ENCODE measurements around the gene PLA2G4E.

DNA sequence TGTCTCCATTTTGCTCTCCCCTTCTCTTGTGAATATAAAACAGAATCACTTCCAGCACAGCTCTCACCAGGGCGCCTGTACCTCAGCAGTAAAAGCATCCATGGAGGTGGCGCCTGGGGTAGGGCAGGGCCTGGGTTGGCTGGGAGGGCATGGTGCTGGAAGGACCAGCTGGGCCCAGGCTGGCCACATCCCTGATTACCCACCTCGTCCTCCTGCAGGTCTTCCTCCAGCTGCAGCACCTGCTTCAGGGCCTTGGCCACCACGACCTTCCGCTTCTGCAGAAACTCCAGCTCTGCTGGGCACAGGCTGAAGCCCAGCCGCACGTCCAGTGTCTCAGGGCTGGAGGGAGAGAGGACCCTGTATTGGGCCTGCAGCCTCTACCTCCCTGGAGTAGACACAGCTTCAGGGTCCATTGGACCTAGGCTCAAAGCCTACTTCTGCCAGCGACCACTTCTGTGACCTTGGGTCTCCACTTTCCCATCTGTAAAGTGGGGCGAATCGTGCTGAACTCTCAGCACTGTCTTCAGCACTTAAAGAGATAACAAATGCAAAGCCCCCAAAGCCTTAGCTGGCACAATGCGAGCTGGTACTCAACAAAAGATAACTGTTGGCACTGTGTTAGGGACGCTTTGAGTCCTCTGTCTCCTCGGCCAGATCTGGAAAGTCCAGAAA, 23.8 kb downstream of the PLA2G4E start:
- TF ChIP-seq, protein P1, sequence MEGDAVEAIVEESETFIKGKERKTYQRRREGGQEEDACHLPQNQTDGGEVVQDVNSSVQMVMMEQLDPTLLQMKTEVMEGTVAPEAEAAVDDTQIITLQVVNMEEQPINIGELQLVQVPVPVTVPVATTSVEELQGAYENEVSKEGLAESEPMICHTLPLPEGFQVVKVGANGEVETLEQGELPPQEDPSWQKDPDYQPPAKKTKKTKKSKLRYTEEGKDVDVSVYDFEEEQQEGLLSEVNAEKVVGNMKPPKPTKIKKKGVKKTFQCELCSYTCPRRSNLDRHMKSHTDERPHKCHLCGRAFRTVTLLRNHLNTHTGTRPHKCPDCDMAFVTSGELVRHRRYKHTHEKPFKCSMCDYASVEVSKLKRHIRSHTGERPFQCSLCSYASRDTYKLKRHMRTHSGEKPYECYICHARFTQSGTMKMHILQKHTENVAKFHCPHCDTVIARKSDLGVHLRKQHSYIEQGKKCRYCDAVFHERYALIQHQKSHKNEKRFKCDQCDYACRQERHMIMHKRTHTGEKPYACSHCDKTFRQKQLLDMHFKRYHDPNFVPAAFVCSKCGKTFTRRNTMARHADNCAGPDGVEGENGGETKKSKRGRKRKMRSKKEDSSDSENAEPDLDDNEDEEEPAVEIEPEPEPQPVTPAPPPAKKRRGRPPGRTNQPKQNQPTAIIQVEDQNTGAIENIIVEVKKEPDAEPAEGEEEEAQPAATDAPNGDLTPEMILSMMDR (IDR thresholded peaks at IDR 0.05), result no peak
- TF ChIP-seq POLR2AphosphoS5 (IDR thresholded peaks at IDR 0.05; ENCODE audit: insufficient read depth in 1 of 2, low read depth in 1 of 2), result no peak
- TF ChIP-seq POLR2A (IDR thresholded peaks at IDR 0.05), result no peak
